ENCODE results near the gene PROSER2.

Gene PROSER2

GRCh38 chr10:11823122-11823988 is at the start of gene PROSER2:
Gene PROSER2 (plus strand): TSS chr10:11823356. CDS start chr10:11852078, 28,722 bp downstream.
- peaks cover 82% of the 10 kb centered on the region for H3K27me3 Mint-ChIP-seq
- ATAC-seq (replicated peaks; ENCODE audit: extremely low read depth, poor library complexity, severe bottlenecking) (peak; percentile 40), DNase-seq (ENCODE audit: low spot score in 2 of 2) (no peak)
- H3K4me3 Mint-ChIP-seq, result peak within 1 kb of the TSS; percentile 27
- H3K4me1 Mint-ChIP-seq, result peaks cover 8% of the 10 kb centered on the region
- no peak within 1 kb of the TSS for H3K27ac Mint-ChIP-seq (ENCODE audit: low read depth)
- H3K36me3 Mint-ChIP-seq (ENCODE audit: insufficient read depth), result peaks cover 4% of the 10 kb centered on the region
- no peaks in the 10 kb centered on the region for H3K9me3 Mint-ChIP-seq

GRCh38 chr10:11773761-11774441 is 49.3 kb upstream of the PROSER2 start:
- DNase-seq (ENCODE audit: low spot score in 2 of 2), result no peak
- no peak overlapping the region for H3K27ac Mint-ChIP-seq (ENCODE audit: low read depth)
- H3K4me1 Mint-ChIP-seq, result no peaks in the 10 kb centered on the region
- H3K9me3 Mint-ChIP-seq, result no peaks in the 10 kb centered on the region
- H3K36me3 Mint-ChIP-seq (ENCODE audit: insufficient read depth), result no peaks in the 10 kb centered on the region
- H3K4me3 Mint-ChIP-seq, result no peak overlapping the region
- H3K27me3 Mint-ChIP-seq, result peaks cover 39% of the 10 kb centered on the region
- no peak for ATAC-seq (replicated peaks; ENCODE audit: extremely low read depth, poor library complexity, severe bottlenecking)

GRCh38 chr10:11775412-11775811 is 47.7 kb upstream of the PROSER2 start:
- Mint-ChIP-seq H3K4me3 (no peak overlapping the region), H3K9me3 (no peaks in the 10 kb centered on the region), H3K36me3 (ENCODE audit: insufficient read depth) (no peaks in the 10 kb centered on the region), H3K4me1 (no peaks in the 10 kb centered on the region), H3K27ac (ENCODE audit: low read depth) (no peak overlapping the region), H3K27me3 (peaks cover 39% of the 10 kb centered on the region)
- no peak for ATAC-seq (replicated peaks; ENCODE audit: extremely low read depth, poor library complexity, severe bottlenecking)
- no peak for DNase-seq (ENCODE audit: low spot score in 2 of 2)

GRCh38 chr10:11776080-11776479 is 47.1 kb upstream of the PROSER2 start:
- no peaks in the 10 kb centered on the region for H3K4me1 Mint-ChIP-seq
- H3K9me3 Mint-ChIP-seq, result no peaks in the 10 kb centered on the region
- H3K4me3 Mint-ChIP-seq, result no peak overlapping the region
- no peak for ATAC-seq (replicated peaks; ENCODE audit: extremely low read depth, poor library complexity, severe bottlenecking)
- H3K36me3 Mint-ChIP-seq (ENCODE audit: insufficient read depth), result no peaks in the 10 kb centered on the region
- H3K27ac Mint-ChIP-seq (ENCODE audit: low read depth), result no peak overlapping the region
- DNase-seq (ENCODE audit: low spot score in 2 of 2), result no peak
- H3K27me3 Mint-ChIP-seq, result peaks cover 39% of the 10 kb centered on the region

- ATAC-seq (replicated peaks; ENCODE audit: extremely low read depth, poor library complexity, severe bottlenecking) (no peak), DNase-seq (ENCODE audit: low spot score in 2 of 2) (no peak)
- peaks cover 2% of the 10 kb centered on the region for H3K36me3 Mint-ChIP-seq (ENCODE audit: insufficient read depth)
- no peak overlapping the region for H3K4me3 Mint-ChIP-seq
- H3K9me3 Mint-ChIP-seq, result no peaks in the 10 kb centered on the region
- no peaks in the 10 kb centered on the region for H3K4me1 Mint-ChIP-seq
- no peak overlapping the region for H3K27ac Mint-ChIP-seq (ENCODE audit: low read depth)
- H3K27me3 Mint-ChIP-seq, result peaks cover 35% of the 10 kb centered on the region
Observed at GRCh38 chr10:11781114-11781513, 42.0 kb upstream of the PROSER2 start.

- H3K27ac Mint-ChIP-seq (ENCODE audit: low read depth), result no peak overlapping the region
- no peak overlapping the region for H3K4me3 Mint-ChIP-seq
- DNase-seq (ENCODE audit: low spot score in 2 of 2) (no peak), ATAC-seq (replicated peaks; ENCODE audit: extremely low read depth, poor library complexity, severe bottlenecking) (no peak)
- H3K36me3 Mint-ChIP-seq (ENCODE audit: insufficient read depth), result peaks cover 2% of the 10 kb centered on the region
- H3K4me1 Mint-ChIP-seq, result no peaks in the 10 kb centered on the region
- no peaks in the 10 kb centered on the region for H3K9me3 Mint-ChIP-seq
- peaks cover 45% of the 10 kb centered on the region for H3K27me3 Mint-ChIP-seq
Observed at GRCh38 chr10:11782793-11783557, 40.2 kb upstream of the PROSER2 start.

GRCh38 chr10:11783558-11783865 is 39.6 kb upstream of the PROSER2 start:
- Mint-ChIP-seq H3K4me1 (no peaks in the 10 kb centered on the region), H3K27me3 (peaks cover 42% of the 10 kb centered on the region), H3K36me3 (ENCODE audit: insufficient read depth) (peaks cover 2% of the 10 kb centered on the region), H3K4me3 (no peak overlapping the region), H3K27ac (ENCODE audit: low read depth) (no peak overlapping the region), H3K9me3 (no peaks in the 10 kb centered on the region)
- DNase-seq (ENCODE audit: low spot score in 2 of 2), result no peak
- ATAC-seq (replicated peaks; ENCODE audit: extremely low read depth, poor library complexity, severe bottlenecking), result no peak

- ATAC-seq (replicated peaks; ENCODE audit: extremely low read depth, poor library complexity, severe bottlenecking) (no peak), DNase-seq (ENCODE audit: low spot score in 2 of 2) (no peak)
- peaks cover 2% of the 10 kb centered on the region for H3K36me3 Mint-ChIP-seq (ENCODE audit: insufficient read depth)
- no peak overlapping the region for H3K27ac Mint-ChIP-seq (ENCODE audit: low read depth)
- no peak overlapping the region for H3K4me3 Mint-ChIP-seq
- H3K4me1 Mint-ChIP-seq, result no peaks in the 10 kb centered on the region
- H3K9me3 Mint-ChIP-seq, result no peaks in the 10 kb centered on the region
- peaks cover 53% of the 10 kb centered on the region for H3K27me3 Mint-ChIP-seq
Observed at GRCh38 chr10:11787374-11787773, 35.8 kb upstream of the PROSER2 start.

GRCh38 chr10:11787846-11788245 is 35.3 kb upstream of the PROSER2 start:
- DNase-seq (ENCODE audit: low spot score in 2 of 2) (no peak), ATAC-seq (replicated peaks; ENCODE audit: extremely low read depth, poor library complexity, severe bottlenecking) (no peak)
- Mint-ChIP-seq H3K4me3 (no peak overlapping the region), H3K4me1 (no peaks in the 10 kb centered on the region), H3K36me3 (ENCODE audit: insufficient read depth) (no peaks in the 10 kb centered on the region), H3K9me3 (no peaks in the 10 kb centered on the region), H3K27me3 (peaks cover 54% of the 10 kb centered on the region), H3K27ac (ENCODE audit: low read depth) (no peak overlapping the region)

GRCh38 chr10:11789306-11789705 is 33.9 kb upstream of the PROSER2 start:
- H3K9me3 Mint-ChIP-seq, result no peaks in the 10 kb centered on the region
- no peaks in the 10 kb centered on the region for H3K4me1 Mint-ChIP-seq
- no peak overlapping the region for H3K27ac Mint-ChIP-seq (ENCODE audit: low read depth)
- H3K4me3 Mint-ChIP-seq, result no peak overlapping the region
- H3K27me3 Mint-ChIP-seq, result peaks cover 56% of the 10 kb centered on the region
- no peaks in the 10 kb centered on the region for H3K36me3 Mint-ChIP-seq (ENCODE audit: insufficient read depth)
- ATAC-seq (replicated peaks; ENCODE audit: extremely low read depth, poor library complexity, severe bottlenecking) (no peak), DNase-seq (ENCODE audit: low spot score in 2 of 2) (no peak)

- Mint-ChIP-seq H3K27ac (ENCODE audit: low read depth) (no peak overlapping the region), H3K4me3 (no peak overlapping the region), H3K9me3 (no peaks in the 10 kb centered on the region), H3K36me3 (ENCODE audit: insufficient read depth) (no peaks in the 10 kb centered on the region), H3K27me3 (peaks cover 53% of the 10 kb centered on the region), H3K4me1 (no peaks in the 10 kb centered on the region)
- no peak for ATAC-seq (replicated peaks; ENCODE audit: extremely low read depth, poor library complexity, severe bottlenecking)
- no peak for DNase-seq (ENCODE audit: low spot score in 2 of 2)
Observed at GRCh38 chr10:11789956-11790355, 33.2 kb upstream of the PROSER2 start.

GRCh38 chr10:11793762-11794479 is 29.2 kb upstream of the PROSER2 start:
- no peaks in the 10 kb centered on the region for H3K4me1 Mint-ChIP-seq
- ATAC-seq (replicated peaks; ENCODE audit: extremely low read depth, poor library complexity, severe bottlenecking) (no peak), DNase-seq (ENCODE audit: low spot score in 2 of 2) (no peak)
- H3K4me3 Mint-ChIP-seq, result no peak overlapping the region
- no peaks in the 10 kb centered on the region for H3K9me3 Mint-ChIP-seq
- no peaks in the 10 kb centered on the region for H3K36me3 Mint-ChIP-seq (ENCODE audit: insufficient read depth)
- peaks cover 30% of the 10 kb centered on the region for H3K27me3 Mint-ChIP-seq
- peak overlapping the region; percentile 56 for H3K27ac Mint-ChIP-seq (ENCODE audit: low read depth)

Data from central memory CD8-positive, alpha-beta T cell (primary cell).